Measurements from ENCODE around the gene FUT7. TPM values are rescaled to one million over a fixed set of nuclear protein-coding genes. Genes with fewer than 3 reads are reported as not detected.

FUT7 gene
- total RNA-seq, 1 experiment from 2014 or later: not detected

DNA sequence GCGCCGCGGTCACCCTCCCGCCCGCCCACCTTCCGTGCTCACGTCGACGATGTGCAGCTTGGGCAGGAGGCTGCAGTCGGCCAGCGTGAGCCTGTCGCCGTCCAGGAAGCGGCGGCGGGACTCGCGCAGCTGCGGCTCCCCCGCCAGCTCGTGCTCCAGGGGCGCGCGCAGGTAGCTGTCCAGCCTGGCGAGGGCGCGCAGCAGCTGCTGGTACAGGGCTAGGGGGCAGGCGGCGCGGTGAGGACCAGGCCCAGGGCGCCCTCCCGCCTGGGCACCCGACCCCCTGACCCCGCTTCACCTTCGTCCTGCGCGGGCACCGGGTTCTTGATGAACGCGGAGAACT is 37.0 kb downstream of the FUT7 start:
- Mint-ChIP-seq H3K4me1 (peaks cover 9 to 12% of the 10 kb centered on the region in 2 experiments), H3K4me3 (no peak overlapping the region), H3K27ac (no peak overlapping the region), H3K9me3 (peaks cover 9 to 10% of the 10 kb centered on the region in 2 experiments; a peak in 3 of 5 replicates), H3K36me3 (ENCODE audit: insufficient read depth in 1 of 3, low read depth in 3 of 3) (peaks cover 2 to 8% (median 2%) of the 10 kb centered on the region in 3 experiments; a peak in 5 of 7 replicates), H3K27me3 (ENCODE audit: low read depth) (peaks cover 23% of the 10 kb centered on the region)
- Histone ChIP-seq H2BK5ac (ENCODE audit: insufficient read length, low read length) (no peak overlapping the region), H2AFZ (ENCODE audit: low read length) (no peak overlapping the region), H2BK15ac (ENCODE audit: low read depth, low read length) (no peak overlapping the region), H2BK20ac (ENCODE audit: low read depth, low read length, poor library complexity, severe bottlenecking) (no peak overlapping the region), H3K9me3 (ENCODE audit: control insufficient read depth, low read depth, low read length) (no peaks in the 10 kb centered on the region), H3K4me2 (ENCODE audit: insufficient read depth, insufficient read length, low read length) (no peak overlapping the region), H4K91ac (ENCODE audit: insufficient read length, low read depth, low read length) (no peak overlapping the region), H3K18ac (ENCODE audit: insufficient read length, low read depth, low read length) (no peak overlapping the region), H3K27me3 (ENCODE audit: insufficient read depth, low read length) (no peaks in the 10 kb centered on the region), H3K56ac (ENCODE audit: insufficient read length, low read depth, low read length) (no peak overlapping the region), H2BK120ac (ENCODE audit: low read depth, low read length, poor library complexity, severe bottlenecking) (no peak overlapping the region), H3K4ac (ENCODE audit: low read depth, low read length) (no peak overlapping the region), H4K20me1 (ENCODE audit: control insufficient read depth, insufficient read depth, insufficient read length) (no peaks in the 10 kb centered on the region), H4K5ac (ENCODE audit: insufficient read length, low read depth, low read length) (no peak overlapping the region), H3K79me1 (ENCODE audit: insufficient read depth, low read depth, low read length, poor library complexity, severe bottlenecking) (no peaks in the 10 kb centered on the region), H3K4me1 (ENCODE audit: insufficient read depth, low read length) (no peaks in the 10 kb centered on the region), H2BK12ac (ENCODE audit: insufficient read length, low read depth, low read length) (no peak overlapping the region), H3K23me2 (ENCODE audit: insufficient read length, low read depth, low read length, poor library complexity, severe bottlenecking) (peaks cover 6% of the 10 kb centered on the region), H3K27ac (ENCODE audit: insufficient read length, low read depth, low read length) (no peak overlapping the region), H3K79me2 (ENCODE audit: insufficient read depth, low read length) (no peaks in the 10 kb centered on the region), H3T11ph (ENCODE audit: low read length) (no peak overlapping the region), H3K9ac (ENCODE audit: extremely low read depth, insufficient read length, low read length) (no peak overlapping the region), H3K23ac (ENCODE audit: insufficient read length, low read depth, low read length) (no peak overlapping the region), H3K14ac (ENCODE audit: insufficient read depth, low read length) (no peak overlapping the region), H2AK5ac (ENCODE audit: insufficient read length, low read length) (no peak overlapping the region), H4K8ac (replicated peaks; ENCODE audit: insufficient read length, low read depth, low read length) (no peak overlapping the region)
- no peak for DNase-seq
- WGBS (ENCODE audit: extremely low coverage, insufficient read length, low lambda C conversion rate): no CpG with 5 or more reads among the region's 40 CpGs
- TF ChIP-seq, protein P1, sequence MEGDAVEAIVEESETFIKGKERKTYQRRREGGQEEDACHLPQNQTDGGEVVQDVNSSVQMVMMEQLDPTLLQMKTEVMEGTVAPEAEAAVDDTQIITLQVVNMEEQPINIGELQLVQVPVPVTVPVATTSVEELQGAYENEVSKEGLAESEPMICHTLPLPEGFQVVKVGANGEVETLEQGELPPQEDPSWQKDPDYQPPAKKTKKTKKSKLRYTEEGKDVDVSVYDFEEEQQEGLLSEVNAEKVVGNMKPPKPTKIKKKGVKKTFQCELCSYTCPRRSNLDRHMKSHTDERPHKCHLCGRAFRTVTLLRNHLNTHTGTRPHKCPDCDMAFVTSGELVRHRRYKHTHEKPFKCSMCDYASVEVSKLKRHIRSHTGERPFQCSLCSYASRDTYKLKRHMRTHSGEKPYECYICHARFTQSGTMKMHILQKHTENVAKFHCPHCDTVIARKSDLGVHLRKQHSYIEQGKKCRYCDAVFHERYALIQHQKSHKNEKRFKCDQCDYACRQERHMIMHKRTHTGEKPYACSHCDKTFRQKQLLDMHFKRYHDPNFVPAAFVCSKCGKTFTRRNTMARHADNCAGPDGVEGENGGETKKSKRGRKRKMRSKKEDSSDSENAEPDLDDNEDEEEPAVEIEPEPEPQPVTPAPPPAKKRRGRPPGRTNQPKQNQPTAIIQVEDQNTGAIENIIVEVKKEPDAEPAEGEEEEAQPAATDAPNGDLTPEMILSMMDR (conservative IDR thresholded peaks at IDR 0.05): no peak

All from H9 (cell line).